A549 (cell line): ENCODE results near the gene INPP5A. TPM values are rescaled to one million over a fixed set of nuclear protein-coding genes. Genes with fewer than 3 reads are reported as not detected.
A peak's percentile ranks its signal among the peaks of the same experiment; 100 is the strongest.

Source experiments
- ATAC-seq, 2 experiments: fragments of 200-7000 bp in 1 of 2; fragments of >200 bp in 1 of 2; cut with Nextera tagmentation in 1 of 2; cut with Tn5 transposase in 1 of 2; 3 replicates each; pipeline versions ENCODE4 v1.8.0 to v1.9.1; 2018 to 2020; ENCODE audit warnings: mild to moderate bottlenecking in 1 of 2, moderate library complexity in 1 of 2
- CTCF ChIA-PET: fragments of 300-600 bp; sonication (Branson Sonifier 250); formaldehyde crosslinking; extraction: SDS; loops from one replicate; lab custom pipeline; 2021; ENCODE audit warnings: antibody characterized with exemption, inconsistent platforms; lab: Yijun Ruan, JAX
- POLR2A ChIA-PET: fragments of 350-600 bp; formaldehyde crosslinking; extraction: SDS; loops from one replicate; lab custom pipeline; 2021; ENCODE audit warnings: antibody characterized with exemption, inconsistent platforms; lab: Yijun Ruan, JAX
- DNase-seq, 2 experiments: peaks; one replicate each; pipeline versions ENCODE4 v3.0.0 to v3.0.0-alpha.2; 2011 to 2016; ENCODE audit warnings: low read depth in 1 of 2, low spot score in 1 of 2
- FAIRE-seq: peaks from 2 replicates; lab custom pipeline; 2011; peaks lifted over from hg19 to GRCh38; lab: Jason Lieb, UNC
- H3K27ac ChIP-seq, 2 experiments: fragments of >200 bp; sonication (Bioruptor Twin); formaldehyde crosslinking; 3 replicates each; pipeline ENCODE4 v1.5.1; 2016 to 2017
- H3K4me1 ChIP-seq: fragments of >200 bp; sonication (Bioruptor Twin); formaldehyde crosslinking; 3 replicates; pipeline ENCODE4 v1.6.1; 2016
- H3K4me2 ChIP-seq: fragments of >200 bp; sonication (Bioruptor Twin); formaldehyde crosslinking; 3 replicates; pipeline ENCODE4 v1.6.1; 2016
- H3K4me3 ChIP-seq: fragments of >200 bp; sonication (Bioruptor Twin); formaldehyde crosslinking; 3 replicates; pipeline ENCODE4 v1.5.1; 2016
- H3K9me3 ChIP-seq: fragments of >200 bp; sonication (Bioruptor Twin); formaldehyde crosslinking; 3 replicates; pipeline ENCODE4 v1.6.1; 2016
- ATOH8 ChIP-seq: fragments of 250-450 bp; sonication (Bioruptor Pico); IDR thresholded peaks from 2 replicates; pipeline ENCODE4 v1.5.0; 2020; ENCODE audit warnings: low read depth, mild to moderate bottlenecking, moderate library complexity
- BHLHE40 ChIP-seq: IDR thresholded peaks from 2 replicates; pipeline ENCODE4 v1.6.1; 2012; ENCODE audit warnings: low read depth, low read length, inconsistent platforms
- CBX2 ChIP-seq: fragments of 200-600 bp; sonication (generic); IDR thresholded peaks from 2 replicates; pipeline ENCODE4 v1.6.1; 2016; ENCODE audit warnings: low read depth, mild to moderate bottlenecking, borderline replicate concordance
- CHD2 ChIP-seq: fragments of 150-350 bp; IDR thresholded peaks from 2 replicates; pipeline ENCODE4 v1.6.1; 2014; ENCODE audit warnings: low read length; ENCODE audit not compliant: partially characterized antibody
- E2F6 ChIP-seq: IDR thresholded peaks from 2 replicates; pipeline ENCODE4 v1.6.1; 2012; ENCODE audit warnings: low read depth, borderline replicate concordance
- EHF ChIP-seq: fragments of 250-450 bp; sonication (Bioruptor Pico); IDR thresholded peaks from 2 replicates; pipeline ENCODE4 v1.5.0; 2020; ENCODE audit warnings: mild to moderate bottlenecking
- EHMT2 ChIP-seq: fragments of 200-600 bp; sonication (generic); IDR thresholded peaks from 2 replicates; pipeline ENCODE4 v1.6.1; 2016; ENCODE audit warnings: antibody characterized with exemption, low read depth, mild to moderate bottlenecking, moderate library complexity
- EP300 ChIP-seq, 2 experiments: fragments of >200 bp; sonication (Bioruptor Twin); formaldehyde crosslinking; IDR thresholded peaks; 2 replicates in 1 of 2; 3 replicates in 1 of 2; pipeline ENCODE4 v1.6.1; 2016 to 2017
- ESRRA ChIP-seq: fragments of 150-350 bp; IDR thresholded peaks from 2 replicates; pipeline ENCODE4 v1.6.1; 2014; ENCODE audit warnings: mild to moderate bottlenecking, low read length, borderline replicate concordance
- FOSB ChIP-seq: fragments of 250-450 bp; sonication (Bioruptor Pico); IDR thresholded peaks from 2 replicates; pipeline ENCODE4 v1.5.0; 2020; ENCODE audit warnings: mild to moderate bottlenecking, moderate library complexity
- HES2 ChIP-seq: fragments of >200 bp; sonication (Bioruptor Twin); formaldehyde crosslinking; IDR thresholded peaks from 2 replicates; pipeline ENCODE4 v1.6.1; 2016
- HEYL ChIP-seq: fragments of 250-450 bp; sonication (Bioruptor Pico); IDR thresholded peaks from 2 replicates; pipeline ENCODE4 v1.8.0; 2021; ENCODE audit warnings: mild to moderate bottlenecking, moderate library complexity
- HMGXB4 ChIP-seq: fragments of 250-450 bp; sonication (Bioruptor Pico); IDR thresholded peaks from 2 replicates; pipeline ENCODE4 v1.5.0; 2021; ENCODE audit warnings: mild to moderate bottlenecking, moderate library complexity, borderline replicate concordance
- HOXA7 ChIP-seq: fragments of 250-450 bp; sonication (Bioruptor Pico); IDR thresholded peaks from 2 replicates; pipeline ENCODE4 v1.5.0; 2020; ENCODE audit warnings: mild to moderate bottlenecking, moderate library complexity
- JUNB ChIP-seq: fragments of >200 bp; sonication (Bioruptor Twin); formaldehyde crosslinking; IDR thresholded peaks from 2 replicates; pipeline ENCODE4 v1.6.1; 2016
- MAFK ChIP-seq: fragments of 450-650 bp; IDR thresholded peaks from 2 replicates; pipeline ENCODE4 v1.6.1; 2014; ENCODE audit not compliant: partially characterized antibody
- MAZ ChIP-seq: fragments of 150-350 bp; IDR thresholded peaks from 2 replicates; pipeline ENCODE4 v1.6.1; 2014; ENCODE audit warnings: antibody characterized with exemption, low read depth, low read length, borderline replicate concordance
- NFE2L2 ChIP-seq: fragments of 150-350 bp; conservative IDR thresholded peaks from 2 replicates; pipeline ENCODE4 v1.6.1; 2014; ENCODE audit warnings: low read length
- PBX3 ChIP-seq: IDR thresholded peaks from 2 replicates; pipeline ENCODE4 v1.6.1; 2012
- PHF8 ChIP-seq: fragments of 200-600 bp; sonication (generic); IDR thresholded peaks from 2 replicates; pipeline ENCODE4 v1.6.1; 2016; ENCODE audit warnings: low read depth, mild to moderate bottlenecking, antibody characterized with exemption, moderate library complexity, borderline replicate concordance
- RAD21 ChIP-seq, 2 experiments: fragments of >200 bp in 1 of 2; sonication (Bioruptor Twin) in 1 of 2; formaldehyde crosslinking in 1 of 2; IDR thresholded peaks in 1 of 2; conservative IDR thresholded peaks in 1 of 2; 2 replicates in 1 of 2; 3 replicates in 1 of 2; pipeline ENCODE4 v1.6.1; 2012 to 2018; ENCODE audit warnings: inconsistent platforms in 1 of 2
- RARB ChIP-seq: fragments of 250-450 bp; sonication (Bioruptor Pico); IDR thresholded peaks from 2 replicates; pipeline ENCODE4 v1.8.0; 2021; ENCODE audit warnings: mild to moderate bottlenecking, moderate library complexity
- RFX5 ChIP-seq: fragments of 450-650 bp; IDR thresholded peaks from 2 replicates; pipeline ENCODE4 v1.7.1; 2014; ENCODE audit warnings: antibody characterized with exemption, mild to moderate bottlenecking, moderate library complexity
- SMC3 ChIP-seq: fragments of >200 bp; sonication (Bioruptor Twin); formaldehyde crosslinking; IDR thresholded peaks from 3 replicates; pipeline ENCODE4 v1.6.1; 2018; ENCODE audit warnings: inconsistent platforms
- SREBF2 ChIP-seq: fragments of 450-650 bp; IDR thresholded peaks from 2 replicates; pipeline ENCODE4 v1.6.1; 2014; ENCODE audit warnings: mild to moderate bottlenecking, moderate library complexity
- TP53 ChIP-seq: fragments of 250-450 bp; sonication (Bioruptor Pico); IDR thresholded peaks from 2 replicates; pipeline ENCODE4 v1.5.0; 2021; ENCODE audit warnings: mild to moderate bottlenecking, moderate library complexity
- ZFP36 ChIP-seq: fragments of 450-650 bp; IDR thresholded peaks from 2 replicates; pipeline ENCODE4 v1.6.1; 2014; ENCODE audit warnings: borderline replicate concordance; ENCODE audit not compliant: partially characterized antibody
- ZSCAN20 ChIP-seq: fragments of 250-450 bp; sonication (Bioruptor Pico); IDR thresholded peaks from 2 replicates; pipeline ENCODE4 v1.8.0; 2022; ENCODE audit warnings: mild to moderate bottlenecking, moderate library complexity
- WGBS: methylation state at CpG from one replicate; pipeline ENCODE4 v1.1.6; 2017; ENCODE audit errors: missing lambda C conversion rate; 5-methylcytosine and 5-hydroxymethylcytosine counted together
- polyA plus RNA-seq, 4 experiments: library from polyadenylated mRNA; depleted of rRNA in 3 of 4; stranded (reverse); fragments of >200 nt; fragmentation: RNase III in 1 of 4; extraction: RNeasy Plus Mini Kit Qiagen cat#74134 plus additional on column Dnase treatment in 1 of 4; gene quantifications; 2 replicates in 3 of 4; 3 replicates in 1 of 4; pipeline ENCODE4 v1.2.3, GENCODE V29; 2011 to 2017

Gene INPP5A
- polyA plus RNA-seq, 2 of the 4 experiments (the other 2 are of a cell fraction), result 13.7 to 15.1 TPM

- DNase-seq, result no peak
- Histone ChIP-seq H3K9me3 (peaks cover 5% of the 10 kb centered on the region; the same call in 1 of the 3 replicates), H3K27ac (peak overlapping the region; percentile 81 to 90), H3K4me2 (peak overlapping the region; percentile 97), H3K4me1 (peaks cover 26% of the 10 kb centered on the region), H3K4me3 (peak overlapping the region; percentile 31; the same call in 1 of the 3 replicates)
- 88% methylated on average over 12 of the region's 16 CpGs for WGBS
- no peak for FAIRE-seq
- ChIA-PET POLR2A (interaction anchor here (1.3 kb wide), 1 partner anchor 18 kb away, joined by 3 read pairs; no protein-coding TSS in a partner anchor), CTCF (interaction anchor here (0.7 to 2.1 kb wide), 6 partner anchors 22 to 137 kb away, joined by 3 to 6 read pairs (median 3); no protein-coding TSS in a partner anchor)
- no peak for TF ChIP-seq MAZ
- TF ChIP-seq EP300 (IDR thresholded peaks at IDR 0.05), result no peak
- TF ChIP-seq HMGXB4, result no peak
- TF ChIP-seq JUNB, result no peak
- no peak for TF ChIP-seq EHF (CRISPR knock-in tag)
- no peak for TF ChIP-seq PHF8
- no peak for TF ChIP-seq MAFK
- no peak for TF ChIP-seq RAD21 (conservative IDR thresholded peaks at IDR 0.05 in 1 of 2, IDR thresholded peaks at IDR 0.05 in 1 of 2)
- no peak for TF ChIP-seq SMC3
- no peak for TF ChIP-seq NFE2L2
- no peak for TF ChIP-seq ATOH8
- TF ChIP-seq EHMT2, result no peak
- no peak for ATAC-seq
Observed at GRCh38 chr10:132517951-132518521, 19.6 kb upstream of the INPP5A start.

GRCh38 chr10:132518572-132519381, 18.8 kb upstream of the INPP5A start:
- H3K27ac ChIP-seq, result peak overlapping the region; percentile 81 to 90; a peak in 4 of 6 replicates

GRCh38 chr10:132519382-132520176, 18.0 kb upstream of the INPP5A start:
- no peak for DNase-seq
- Histone ChIP-seq H3K4me1 (peaks cover 26% of the 10 kb centered on the region), H3K27ac (peak overlapping the region in 1 of 2 experiments; percentile 52; a peak in 2 of 6 replicates), H3K9me3 (no peaks in the 10 kb centered on the region), H3K4me2 (no peak overlapping the region), H3K4me3 (no peak overlapping the region)
- CTCF ChIA-PET, result interaction anchor here (1.2 to 2.1 kb wide), 5 partner anchors 8 to 135 kb away, joined by 3 to 6 read pairs (median 3); no protein-coding TSS in a partner anchor
- 76% methylated on average over 22 of the region's 30 CpGs for WGBS
- POLR2A ChIA-PET, result no interaction called here
- no peak for TF ChIP-seq FOSB
- TF ChIP-seq SREBF2, result no peak
- no peak for TF ChIP-seq TP53 (CRISPR knock-in tag)
- no peak for TF ChIP-seq RAD21 (conservative IDR thresholded peaks at IDR 0.05 in 1 of 2, IDR thresholded peaks at IDR 0.05 in 1 of 2)
- TF ChIP-seq HEYL (CRISPR knock-in tag), result no peak
- no peak for TF ChIP-seq BHLHE40
- no peak for TF ChIP-seq CHD2
- no peak for TF ChIP-seq PBX3
- no peak for TF ChIP-seq E2F6
- no peak for TF ChIP-seq EHF (CRISPR knock-in tag)
- no peak for TF ChIP-seq HES2
- no peak for TF ChIP-seq ZFP36
- no peak for TF ChIP-seq ZSCAN20 (CRISPR knock-in tag)
- no peak for TF ChIP-seq ESRRA
- ATAC-seq, result no peak
- FAIRE-seq, result no peak

More at GRCh38 chr10:132518572-132519381, 18.8 kb upstream of the INPP5A start:
- H3K4me1 ChIP-seq, result peaks cover 26% of the 10 kb centered on the region
- POLR2A ChIA-PET, result no interaction called here
- FAIRE-seq (no peak), ATAC-seq (no peak), DNase-seq (no peak)
- TF ChIP-seq RARB (no peak), RFX5 (no peak), CBX2 (no peak), NFE2L2 (no peak), HOXA7 (no peak)
- 91% methylated on average over 29 of the region's 29 CpGs for WGBS
- no peak overlapping the region for H3K4me3 ChIP-seq
- H3K4me2 ChIP-seq, result no peak overlapping the region
- H3K9me3 ChIP-seq, result no peaks in the 10 kb centered on the region
- CTCF ChIA-PET, result interaction anchor here (0.7 to 2.1 kb wide), 5 partner anchors 59 to 136 kb away, joined by 3 to 6 read pairs (median 3); no protein-coding TSS in a partner anchor
